ENCODE measurements around the gene CELF4.
"Not testable (repeated sequence)": the region's sequence is repeated elsewhere in the genome, so short reads cannot be mapped to it uniquely, and the experiment has no call there.

Gene CELF4

GRCh38 chr18:37358061-37358460 is 207.5 kb downstream of the CELF4 start:
- not testable (repeated sequence) for DNase-seq (ENCODE audit: low read depth in 2 of 2)

GRCh38 chr18:37355772-37356171 is 209.8 kb downstream of the CELF4 start:
- no peak for DNase-seq (ENCODE audit: low read depth in 2 of 2)

- DNase-seq (ENCODE audit: low read depth in 2 of 2), result no peak
Measured at GRCh38 chr18:37351110-37351509, 214.5 kb downstream of the CELF4 start.

- DNase-seq (ENCODE audit: low read depth in 2 of 2), result no peak
Measured at GRCh38 chr18:37348729-37349128, 216.9 kb downstream of the CELF4 start.

GRCh38 chr18:37346048-37346447 is 219.6 kb downstream of the CELF4 start:
- no peak for DNase-seq (ENCODE audit: low read depth in 2 of 2)

- no peak for DNase-seq (ENCODE audit: low read depth in 2 of 2)
Measured at GRCh38 chr18:37343542-37343851, 222.1 kb downstream of the CELF4 start.

GRCh38 chr18:37341473-37342086 is 224.0 kb downstream of the CELF4 start:
- no peak for DNase-seq (ENCODE audit: low read depth in 2 of 2)

- no peak for DNase-seq (ENCODE audit: low read depth in 2 of 2)
Measured at GRCh38 chr18:37341016-37341415, 224.6 kb downstream of the CELF4 start.

GRCh38 chr18:37339701-37340215 is 225.8 kb downstream of the CELF4 start:
- no peak for DNase-seq (ENCODE audit: low read depth in 2 of 2)

GRCh38 chr18:37336568-37337285 is 228.9 kb downstream of the CELF4 start:
- DNase-seq (ENCODE audit: low read depth in 2 of 2), result no peak

- DNase-seq (ENCODE audit: low read depth in 2 of 2), result no peak
Measured at GRCh38 chr18:37335409-37335736, 230.2 kb downstream of the CELF4 start.

- DNase-seq (ENCODE audit: low read depth in 2 of 2), result no peak
Measured at GRCh38 chr18:37334631-37335408, 230.8 kb downstream of the CELF4 start.

- no peak for DNase-seq (ENCODE audit: low read depth in 2 of 2)
Measured at GRCh38 chr18:37332628-37333420, 232.8 kb downstream of the CELF4 start.

GRCh38 chr18:37332219-37332618 is 233.4 kb downstream of the CELF4 start:
- DNase-seq (ENCODE audit: low read depth in 2 of 2), result no peak

- no peak for DNase-seq (ENCODE audit: low read depth in 2 of 2)
Measured at GRCh38 chr18:37330173-37330572, 235.4 kb downstream of the CELF4 start.

GRCh38 chr18:37328946-37329719 is 236.5 kb downstream of the CELF4 start:
- DNase-seq (ENCODE audit: low read depth in 2 of 2), result no peak

- no peak for DNase-seq (ENCODE audit: low read depth in 2 of 2)
Measured at GRCh38 chr18:37327063-37327577, 238.5 kb downstream of the CELF4 start.

- DNase-seq (ENCODE audit: low read depth in 2 of 2), result no peak
Measured at GRCh38 chr18:37322492-37323035, 243.0 kb downstream of the CELF4 start.

GRCh38 chr18:37321582-37322491 is 243.8 kb downstream of the CELF4 start:
- no peak for DNase-seq (ENCODE audit: low read depth in 2 of 2)

- DNase-seq (ENCODE audit: low read depth in 2 of 2), result no peak
Measured at GRCh38 chr18:37320317-37320716, 245.3 kb downstream of the CELF4 start.

Data from activated CD8-positive, alpha-beta memory T cell treated with anti-CD3 and anti-CD28 coated beads for 4 hours (primary cell).